Activated B cell treated with CpG ODN at 0.5 μM for 24 hours (primary cell): ENCODE data around the gene BCL3. TPM values are rescaled to one million over a fixed set of nuclear protein-coding genes. Genes with fewer than 3 reads are reported as not detected.

Experiments
- ATAC-seq: fragments of 200-7000 bp; cut with Tn5 transposase; one replicate; pipeline ENCODE4 v1.10.0; 2021; ENCODE audit warnings: low read depth, mild to moderate bottlenecking, moderate library complexity
- CTCF ChIA-PET: fragments of 350-600 bp; sonication (Branson Sonifier 250); formaldehyde crosslinking; loops from one replicate; lab custom pipeline; 2021; ENCODE audit warnings: antibody characterized with exemption; lab: Charles Lee
- POLR2A ChIA-PET: fragments of 350-600 bp; sonication (Branson Sonifier 250); formaldehyde crosslinking; loops from one replicate; lab custom pipeline; 2021; ENCODE audit warnings: antibody characterized with exemption; lab: Charles Lee
- DNase-seq: peaks from one replicate; pipeline ENCODE4 v3.0.0; 2022
- H3K27ac Mint-ChIP-seq: one replicate; pipeline ENCODE4 v1.8.0; 2020; ENCODE audit warnings: mixed read lengths
- H3K27me3 Mint-ChIP-seq: one replicate; pipeline ENCODE4 v1.8.0; 2021; ENCODE audit warnings: mixed read lengths
- H3K36me3 Mint-ChIP-seq: one replicate; pipeline ENCODE4 v1.8.0; 2021; ENCODE audit warnings: low read depth, mixed read lengths
- H3K4me1 Mint-ChIP-seq: one replicate; pipeline ENCODE4 v1.8.0; 2021; ENCODE audit warnings: mixed read lengths
- H3K4me3 Mint-ChIP-seq: one replicate; pipeline ENCODE4 v1.8.0; 2020; ENCODE audit warnings: mild to moderate bottlenecking, mixed read lengths
- H3K9me3 Mint-ChIP-seq: one replicate; pipeline ENCODE4 v1.8.0; 2020; ENCODE audit warnings: mixed read lengths
- intact Hi-C: fragments of 100-400 bp; cut with micrococcal nuclease; formaldehyde crosslinking; loops from one replicate; pipeline ENCODE4 v1.15.1; 2024
- total RNA-seq: library from RNA; stranded (reverse); gene quantifications from 2 replicates; pipeline ENCODE4 v1.2.3, GENCODE V29; 2022
- TF ChIP-seq, protein P1 (sequence below): fragments of 200-600 bp; IDR thresholded peaks from one replicate; pipeline ENCODE4 v1.8.0; 2022; ENCODE audit warnings: antibody characterized with exemption, mild to moderate bottlenecking

BCL3 gene
- total RNA-seq, 1 donor from 2014 or later: 149 TPM

DNA sequence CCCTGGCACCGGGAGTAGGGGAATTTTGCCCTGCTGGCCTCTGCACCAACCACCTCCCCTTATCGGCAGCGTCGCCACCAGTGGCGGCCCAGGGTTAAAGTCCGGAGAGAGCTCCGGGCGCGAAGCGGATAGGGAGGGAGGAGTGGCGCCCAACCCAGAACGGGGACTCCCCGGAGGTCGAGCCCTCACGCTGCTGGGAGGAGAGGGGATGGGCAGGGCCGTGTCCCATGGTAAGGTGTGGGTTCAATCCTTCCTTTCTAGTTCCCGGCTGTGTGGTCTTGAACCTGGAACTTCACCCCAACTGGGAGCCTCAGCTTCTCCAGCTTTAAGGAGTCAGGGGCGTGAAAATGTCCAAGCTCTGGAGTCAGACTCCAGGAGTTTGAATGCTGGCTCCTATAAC is 23.3 kb upstream of the BCL3 start:
- ChIA-PET POLR2A (interaction anchor here (0.6 to 5.2 kb wide), 4 partner anchors 17 to 552 kb away, joined by 6 to 89 read pairs (median 30); no protein-coding TSS in a partner anchor), CTCF (interaction anchor here (1.3 to 11.5 kb wide), 6 partner anchors 9 to 71 kb away, joined by 3 to 359 read pairs (median 20); no protein-coding TSS in a partner anchor)
- ATAC-seq (no peak), DNase-seq (no peak)
- Mint-ChIP-seq H3K9me3 (no peaks in the 10 kb centered on the region), H3K27ac (no peak overlapping the region), H3K36me3 (no peaks in the 10 kb centered on the region), H3K27me3 (peaks cover 3% of the 10 kb centered on the region), H3K4me3 (no peak overlapping the region), H3K4me1 (peaks cover 51% of the 10 kb centered on the region)
- TF ChIP-seq, protein P1, sequence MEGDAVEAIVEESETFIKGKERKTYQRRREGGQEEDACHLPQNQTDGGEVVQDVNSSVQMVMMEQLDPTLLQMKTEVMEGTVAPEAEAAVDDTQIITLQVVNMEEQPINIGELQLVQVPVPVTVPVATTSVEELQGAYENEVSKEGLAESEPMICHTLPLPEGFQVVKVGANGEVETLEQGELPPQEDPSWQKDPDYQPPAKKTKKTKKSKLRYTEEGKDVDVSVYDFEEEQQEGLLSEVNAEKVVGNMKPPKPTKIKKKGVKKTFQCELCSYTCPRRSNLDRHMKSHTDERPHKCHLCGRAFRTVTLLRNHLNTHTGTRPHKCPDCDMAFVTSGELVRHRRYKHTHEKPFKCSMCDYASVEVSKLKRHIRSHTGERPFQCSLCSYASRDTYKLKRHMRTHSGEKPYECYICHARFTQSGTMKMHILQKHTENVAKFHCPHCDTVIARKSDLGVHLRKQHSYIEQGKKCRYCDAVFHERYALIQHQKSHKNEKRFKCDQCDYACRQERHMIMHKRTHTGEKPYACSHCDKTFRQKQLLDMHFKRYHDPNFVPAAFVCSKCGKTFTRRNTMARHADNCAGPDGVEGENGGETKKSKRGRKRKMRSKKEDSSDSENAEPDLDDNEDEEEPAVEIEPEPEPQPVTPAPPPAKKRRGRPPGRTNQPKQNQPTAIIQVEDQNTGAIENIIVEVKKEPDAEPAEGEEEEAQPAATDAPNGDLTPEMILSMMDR: no peak
- intact Hi-C loops: loop anchor here (2.0 kb wide), 1 partner anchor 178 kb away; no protein-coding TSS in a partner anchor

DNA sequence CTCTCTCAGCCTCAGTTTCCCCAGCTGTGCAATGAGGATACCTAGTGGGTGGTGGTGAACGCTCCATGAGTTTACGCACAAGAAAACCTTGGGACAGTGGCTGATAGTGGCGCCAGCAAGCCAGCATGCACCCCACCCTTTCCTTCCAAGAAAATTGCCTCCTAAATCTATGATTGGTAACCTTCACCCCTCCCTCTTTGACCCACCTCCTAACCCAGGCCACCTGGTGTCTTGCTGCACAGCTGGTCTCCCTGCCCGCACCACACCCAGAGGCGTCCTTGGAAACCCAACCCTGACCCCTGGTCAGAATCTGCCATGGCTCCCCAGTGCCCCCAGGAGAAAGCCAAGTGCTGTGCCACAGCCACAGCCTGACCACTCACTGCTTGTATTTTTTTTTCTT is 22.8 kb upstream of the BCL3 start:
- intact Hi-C loops: loop anchor here (2.0 kb wide), 1 partner anchor 177 kb away; no protein-coding TSS in a partner anchor

DNA sequence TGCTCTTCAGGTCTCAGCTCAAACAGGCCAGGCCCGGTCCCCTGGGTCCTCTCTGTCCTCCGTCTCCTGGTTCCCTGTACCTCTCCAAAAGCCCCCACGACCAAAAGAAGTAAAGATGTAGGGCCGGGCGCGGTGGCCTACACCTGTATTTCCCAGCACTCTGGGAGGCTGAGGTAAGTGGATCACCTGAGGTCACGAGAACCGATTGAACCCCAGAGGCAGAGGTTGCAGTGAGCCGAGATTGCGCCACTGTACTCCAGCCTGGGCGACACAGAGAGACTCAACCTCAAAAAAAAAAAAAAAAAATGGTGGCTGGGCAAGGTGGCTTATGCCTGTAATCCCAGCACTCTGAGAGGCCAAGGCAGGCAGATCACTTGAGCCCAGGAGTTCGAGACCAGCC is 22.0 kb upstream of the BCL3 start:
- no peaks in the 10 kb centered on the region for H3K36me3 Mint-ChIP-seq
- H3K27me3 Mint-ChIP-seq: peaks cover 3% of the 10 kb centered on the region
- intact Hi-C loops: no loop called here
- H3K4me1 Mint-ChIP-seq: peaks cover 51% of the 10 kb centered on the region
- H3K9me3 Mint-ChIP-seq: no peaks in the 10 kb centered on the region
- H3K27ac Mint-ChIP-seq: no peak overlapping the region
- TF ChIP-seq, protein P1: no peak
- ChIA-PET POLR2A (interaction anchor here (0.7 to 4.6 kb wide), 4 partner anchors 27 to 50 kb away, joined by 5 to 52 read pairs (median 10); no protein-coding TSS in a partner anchor), CTCF (interaction anchor here (0.6 to 11.5 kb wide), 2 partner anchors 46 to 224 kb away, joined by 3 to 359 read pairs; no protein-coding TSS in a partner anchor)
- no peak overlapping the region for H3K4me3 Mint-ChIP-seq
- DNase-seq: no peak
- no peak for ATAC-seq

More for the DNA sequence above, 22.8 kb upstream of the BCL3 start:
- H3K9me3 Mint-ChIP-seq: no peaks in the 10 kb centered on the region
- no peak overlapping the region for H3K27ac Mint-ChIP-seq
- TF ChIP-seq, protein P1: no peak
- no peaks in the 10 kb centered on the region for H3K36me3 Mint-ChIP-seq
- H3K4me1 Mint-ChIP-seq: peaks cover 51% of the 10 kb centered on the region
- ATAC-seq (no peak), DNase-seq (no peak)
- peaks cover 3% of the 10 kb centered on the region for H3K27me3 Mint-ChIP-seq
- POLR2A ChIA-PET: interaction anchor here (0.6 to 5.2 kb wide), 7 partner anchors 17 to 551 kb away, joined by 5 to 89 read pairs (median 7); no protein-coding TSS in a partner anchor
- CTCF ChIA-PET: interaction anchor here (1.3 to 11.5 kb wide), 4 partner anchors 41 to 71 kb away, joined by 3 to 359 read pairs (median 16); no protein-coding TSS in a partner anchor
- no peak overlapping the region for H3K4me3 Mint-ChIP-seq

DNA sequence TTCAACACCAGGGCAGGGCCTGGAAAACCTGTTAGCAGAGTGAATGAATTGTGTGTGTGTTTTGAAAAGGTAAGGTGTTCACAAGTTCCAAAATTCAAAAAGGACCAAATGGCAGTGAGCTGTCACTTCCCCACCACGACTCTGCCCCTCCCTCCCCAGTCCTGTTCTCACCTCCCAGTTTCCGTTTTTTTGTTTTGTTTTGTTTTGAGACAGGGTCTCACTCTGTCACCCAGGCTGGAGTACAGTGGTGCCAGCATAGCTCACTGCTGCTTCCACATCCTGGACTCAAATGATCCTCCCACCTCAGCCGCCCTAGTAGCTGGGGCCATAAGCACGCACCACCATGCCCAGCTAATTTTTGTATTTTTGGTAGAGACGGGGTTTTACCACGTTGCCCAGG is 20.3 kb upstream of the BCL3 start:
- no peak overlapping the region for H3K4me3 Mint-ChIP-seq

More for the DNA sequence above, 20.3 kb upstream of the BCL3 start:
- DNase-seq (no peak), ATAC-seq (no peak)
- peaks cover 42% of the 10 kb centered on the region for H3K4me1 Mint-ChIP-seq
- POLR2A ChIA-PET: interaction anchor here (0.6 to 2.6 kb wide), 8 partner anchors 8 to 857 kb away, joined by 3 to 23 read pairs (median 4); partner anchors contain the start of gene OPA3
- peaks cover 3% of the 10 kb centered on the region for H3K27me3 Mint-ChIP-seq
- TF ChIP-seq, protein P1: no peak
- H3K27ac Mint-ChIP-seq: no peak overlapping the region
- no peaks in the 10 kb centered on the region for H3K9me3 Mint-ChIP-seq
- H3K36me3 Mint-ChIP-seq: no peaks in the 10 kb centered on the region
- intact Hi-C loops: no loop called here
- CTCF ChIA-PET: interaction anchor here (1.1 to 11.5 kb wide), 3 partner anchors 25 to 74 kb away, joined by 3 to 359 read pairs (median 5); no protein-coding TSS in a partner anchor
